ENCODE data around the gene BMP7. TPM values are rescaled to one million over a fixed set of nuclear protein-coding genes. Genes with fewer than 3 reads are reported as not detected.
A peak's percentile ranks its signal among the peaks of the same experiment; 100 is the strongest.

Gene BMP7
- total and polyA plus RNA-seq, 9 of the 15 experiments (the other 6 are each of a cell fraction or from before 2014, with no cell fraction given): 0.18 TPM; not detected in 8

- TF ChIP-seq, protein P1, sequence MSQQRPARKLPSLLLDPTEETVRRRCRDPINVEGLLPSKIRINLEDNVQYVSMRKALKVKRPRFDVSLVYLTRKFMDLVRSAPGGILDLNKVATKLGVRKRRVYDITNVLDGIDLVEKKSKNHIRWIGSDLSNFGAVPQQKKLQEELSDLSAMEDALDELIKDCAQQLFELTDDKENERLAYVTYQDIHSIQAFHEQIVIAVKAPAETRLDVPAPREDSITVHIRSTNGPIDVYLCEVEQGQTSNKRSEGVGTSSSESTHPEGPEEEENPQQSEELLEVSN (IDR thresholded peaks at IDR 0.05; ENCODE audit: borderline replicate concordance in 1 of 2, extremely low read depth in 1 of 2, insufficient read depth in 1 of 2, insufficient read length in 1 of 2, low read depth in 1 of 2, low read length in 1 of 2, poor library complexity in 1 of 2, severe bottlenecking in 1 of 2): peak in 1 of 2 experiments; percentile 37
- TF ChIP-seq, protein P2, sequence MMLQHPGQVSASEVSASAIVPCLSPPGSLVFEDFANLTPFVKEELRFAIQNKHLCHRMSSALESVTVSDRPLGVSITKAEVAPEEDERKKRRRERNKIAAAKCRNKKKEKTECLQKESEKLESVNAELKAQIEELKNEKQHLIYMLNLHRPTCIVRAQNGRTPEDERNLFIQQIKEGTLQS (IDR thresholded peaks at IDR 0.05): peak; percentile 73
- TF ChIP-seq, protein P2 (CRISPR knock-in tag; conservative IDR thresholded peaks at IDR 0.05): no peak
- TF ChIP-seq HNRNPUL1 (IDR thresholded peaks at IDR 0.05; ENCODE audit: low read length) (no peak), GABPB2 (CRISPR knock-in tag; conservative IDR thresholded peaks at IDR 0.05) (no peak), ZKSCAN3 (CRISPR knock-in tag; IDR thresholded peaks at IDR 0.05) (no peak), ZNF12 (CRISPR knock-in tag; IDR thresholded peaks at IDR 0.05) (peak; percentile 97), SMARCA4 (IDR thresholded peaks at IDR 0.05) (peak; percentile 45; the same call in 1 of the 2 replicates), HMG20A (CRISPR knock-in tag; conservative IDR thresholded peaks at IDR 0.05) (no peak), DPF2 (IDR thresholded peaks at IDR 0.05) (peak; percentile 61), ZC3H4 (CRISPR knock-in tag; IDR thresholded peaks at IDR 0.05; ENCODE audit: borderline replicate concordance) (no peak), SMARCE1 (IDR thresholded peaks at IDR 0.05) (no peak), GTF2F1 (IDR thresholded peaks at IDR 0.05; ENCODE audit: low read depth, low read length) (no peak)
- TF ChIP-seq, protein P3, sequence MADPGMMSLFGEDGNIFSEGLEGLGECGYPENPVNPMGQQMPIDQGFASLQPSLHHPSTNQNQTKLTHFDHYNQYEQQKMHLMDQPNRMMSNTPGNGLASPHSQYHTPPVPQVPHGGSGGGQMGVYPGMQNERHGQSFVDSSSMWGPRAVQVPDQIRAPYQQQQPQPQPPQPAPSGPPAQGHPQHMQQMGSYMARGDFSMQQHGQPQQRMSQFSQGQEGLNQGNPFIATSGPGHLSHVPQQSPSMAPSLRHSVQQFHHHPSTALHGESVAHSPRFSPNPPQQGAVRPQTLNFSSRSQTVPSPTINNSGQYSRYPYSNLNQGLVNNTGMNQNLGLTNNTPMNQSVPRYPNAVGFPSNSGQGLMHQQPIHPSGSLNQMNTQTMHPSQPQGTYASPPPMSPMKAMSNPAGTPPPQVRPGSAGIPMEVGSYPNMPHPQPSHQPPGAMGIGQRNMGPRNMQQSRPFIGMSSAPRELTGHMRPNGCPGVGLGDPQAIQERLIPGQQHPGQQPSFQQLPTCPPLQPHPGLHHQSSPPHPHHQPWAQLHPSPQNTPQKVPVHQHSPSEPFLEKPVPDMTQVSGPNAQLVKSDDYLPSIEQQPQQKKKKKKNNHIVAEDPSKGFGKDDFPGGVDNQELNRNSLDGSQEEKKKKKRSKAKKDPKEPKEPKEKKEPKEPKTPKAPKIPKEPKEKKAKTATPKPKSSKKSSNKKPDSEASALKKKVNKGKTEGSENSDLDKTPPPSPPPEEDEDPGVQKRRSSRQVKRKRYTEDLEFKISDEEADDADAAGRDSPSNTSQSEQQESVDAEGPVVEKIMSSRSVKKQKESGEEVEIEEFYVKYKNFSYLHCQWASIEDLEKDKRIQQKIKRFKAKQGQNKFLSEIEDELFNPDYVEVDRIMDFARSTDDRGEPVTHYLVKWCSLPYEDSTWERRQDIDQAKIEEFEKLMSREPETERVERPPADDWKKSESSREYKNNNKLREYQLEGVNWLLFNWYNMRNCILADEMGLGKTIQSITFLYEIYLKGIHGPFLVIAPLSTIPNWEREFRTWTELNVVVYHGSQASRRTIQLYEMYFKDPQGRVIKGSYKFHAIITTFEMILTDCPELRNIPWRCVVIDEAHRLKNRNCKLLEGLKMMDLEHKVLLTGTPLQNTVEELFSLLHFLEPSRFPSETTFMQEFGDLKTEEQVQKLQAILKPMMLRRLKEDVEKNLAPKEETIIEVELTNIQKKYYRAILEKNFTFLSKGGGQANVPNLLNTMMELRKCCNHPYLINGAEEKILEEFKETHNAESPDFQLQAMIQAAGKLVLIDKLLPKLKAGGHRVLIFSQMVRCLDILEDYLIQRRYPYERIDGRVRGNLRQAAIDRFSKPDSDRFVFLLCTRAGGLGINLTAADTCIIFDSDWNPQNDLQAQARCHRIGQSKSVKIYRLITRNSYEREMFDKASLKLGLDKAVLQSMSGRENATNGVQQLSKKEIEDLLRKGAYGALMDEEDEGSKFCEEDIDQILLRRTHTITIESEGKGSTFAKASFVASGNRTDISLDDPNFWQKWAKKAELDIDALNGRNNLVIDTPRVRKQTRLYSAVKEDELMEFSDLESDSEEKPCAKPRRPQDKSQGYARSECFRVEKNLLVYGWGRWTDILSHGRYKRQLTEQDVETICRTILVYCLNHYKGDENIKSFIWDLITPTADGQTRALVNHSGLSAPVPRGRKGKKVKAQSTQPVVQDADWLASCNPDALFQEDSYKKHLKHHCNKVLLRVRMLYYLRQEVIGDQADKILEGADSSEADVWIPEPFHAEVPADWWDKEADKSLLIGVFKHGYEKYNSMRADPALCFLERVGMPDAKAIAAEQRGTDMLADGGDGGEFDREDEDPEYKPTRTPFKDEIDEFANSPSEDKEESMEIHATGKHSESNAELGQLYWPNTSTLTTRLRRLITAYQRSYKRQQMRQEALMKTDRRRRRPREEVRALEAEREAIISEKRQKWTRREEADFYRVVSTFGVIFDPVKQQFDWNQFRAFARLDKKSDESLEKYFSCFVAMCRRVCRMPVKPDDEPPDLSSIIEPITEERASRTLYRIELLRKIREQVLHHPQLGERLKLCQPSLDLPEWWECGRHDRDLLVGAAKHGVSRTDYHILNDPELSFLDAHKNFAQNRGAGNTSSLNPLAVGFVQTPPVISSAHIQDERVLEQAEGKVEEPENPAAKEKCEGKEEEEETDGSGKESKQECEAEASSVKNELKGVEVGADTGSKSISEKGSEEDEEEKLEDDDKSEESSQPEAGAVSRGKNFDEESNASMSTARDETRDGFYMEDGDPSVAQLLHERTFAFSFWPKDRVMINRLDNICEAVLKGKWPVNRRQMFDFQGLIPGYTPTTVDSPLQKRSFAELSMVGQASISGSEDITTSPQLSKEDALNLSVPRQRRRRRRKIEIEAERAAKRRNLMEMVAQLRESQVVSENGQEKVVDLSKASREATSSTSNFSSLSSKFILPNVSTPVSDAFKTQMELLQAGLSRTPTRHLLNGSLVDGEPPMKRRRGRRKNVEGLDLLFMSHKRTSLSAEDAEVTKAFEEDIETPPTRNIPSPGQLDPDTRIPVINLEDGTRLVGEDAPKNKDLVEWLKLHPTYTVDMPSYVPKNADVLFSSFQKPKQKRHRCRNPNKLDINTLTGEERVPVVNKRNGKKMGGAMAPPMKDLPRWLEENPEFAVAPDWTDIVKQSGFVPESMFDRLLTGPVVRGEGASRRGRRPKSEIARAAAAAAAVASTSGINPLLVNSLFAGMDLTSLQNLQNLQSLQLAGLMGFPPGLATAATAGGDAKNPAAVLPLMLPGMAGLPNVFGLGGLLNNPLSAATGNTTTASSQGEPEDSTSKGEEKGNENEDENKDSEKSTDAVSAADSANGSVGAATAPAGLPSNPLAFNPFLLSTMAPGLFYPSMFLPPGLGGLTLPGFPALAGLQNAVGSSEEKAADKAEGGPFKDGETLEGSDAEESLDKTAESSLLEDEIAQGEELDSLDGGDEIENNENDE (IDR thresholded peaks at IDR 0.05; ENCODE audit: low read depth, low read length): no peak
- TF ChIP-seq, protein P4, sequence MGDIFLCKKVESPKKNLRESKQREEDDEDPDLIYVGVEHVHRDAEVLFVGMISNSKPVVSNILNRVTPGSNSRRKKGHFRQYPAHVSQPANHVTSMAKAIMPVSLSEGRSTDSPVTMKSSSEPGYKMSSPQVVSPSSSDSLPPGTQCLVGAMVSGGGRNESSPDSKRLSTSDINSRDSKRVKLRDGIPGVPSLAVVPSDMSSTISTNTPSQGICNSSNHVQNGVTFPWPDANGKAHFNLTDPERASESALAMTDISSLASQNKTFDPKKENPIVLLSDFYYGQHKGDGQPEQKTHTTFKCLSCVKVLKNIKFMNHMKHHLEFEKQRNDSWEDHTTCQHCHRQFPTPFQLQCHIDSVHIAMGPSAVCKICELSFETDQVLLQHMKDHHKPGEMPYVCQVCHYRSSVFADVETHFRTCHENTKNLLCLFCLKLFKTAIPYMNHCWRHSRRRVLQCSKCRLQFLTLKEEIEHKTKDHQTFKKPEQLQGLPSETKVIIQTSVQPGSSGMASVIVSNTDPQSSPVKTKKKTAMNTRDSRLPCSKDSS (IDR thresholded peaks at IDR 0.05; ENCODE audit: low read depth, partially characterized antibody): no peak
These were observed 15.1 kb downstream of the BMP7 start (continued) for GRCh38 chr20:57251344-57251743.

All from K562 (cell line).